HepG2 (cell line): ENCODE measurements around the gene SPRR3. TPM values are rescaled to one million over a fixed set of nuclear protein-coding genes. Genes with fewer than 3 reads are reported as not detected.

Source experiments
- ATAC-seq: fragments of 200-7000 bp; cut with Tn5 transposase; 3 replicates; pipeline ENCODE4 v1.9.1; 2020; ENCODE audit warnings: mild to moderate bottlenecking, moderate library complexity
- BruUV-seq: library from RNA; stranded (reverse); fragments of 400-500 nt; replicated peaks from 2 replicates; lab custom pipeline; 2021; lab: Mats Ljungman, UMichigan
- CTCF ChIA-PET: fragments of 300-600 bp; formaldehyde crosslinking; extraction: SDS; loops from one replicate; lab custom pipeline; 2021; ENCODE audit warnings: low total read pairs, inconsistent platforms, low intra/inter-chr PET ratio; lab: Yijun Ruan, JAX
- POLR2A ChIA-PET: fragments of 350-600 bp; sonication (Branson Sonifier 250); formaldehyde crosslinking; loops from one replicate; lab custom pipeline; 2020; ENCODE audit warnings: antibody characterized with exemption, inconsistent platforms; lab: Yijun Ruan, JAX
- DNase-seq: peaks from one replicate; pipeline ENCODE4 v3.0.0-alpha.2; 2015; ENCODE audit warnings: low spot score
- FAIRE-seq: peaks from 3 replicates; lab custom pipeline; 2011; peaks lifted over from hg19 to GRCh38; lab: Jason Lieb, UNC
- H2AFZ ChIP-seq: one replicate; pipeline ENCODE4 v1.6.1; 2011; ENCODE audit warnings: low read length, inconsistent platforms
- H3K27ac ChIP-seq: fragments of 300-600 bp; 3 replicates; pipeline ENCODE4 v1.8.0; 2011; ENCODE audit warnings: mixed run types, mild to moderate bottlenecking, mixed read lengths, low read length, inconsistent platforms; ENCODE audit not compliant: insufficient read depth; ENCODE audit errors: extremely low read length
- H3K27me3 ChIP-seq, 2 experiments: fragments of 200-600 bp in 1 of 2; 2 replicates in 1 of 2; 3 replicates in 1 of 2; pipeline versions ENCODE4 v1.6.0 to v1.8.0; 2011; ENCODE audit warnings: low read length in 2 of 2, mild to moderate bottlenecking in 2 of 2, moderate library complexity in 2 of 2, inconsistent platforms in 1 of 2; ENCODE audit not compliant: insufficient read depth in 2 of 2, control insufficient read depth in 1 of 2
- H3K36me3 ChIP-seq, 2 experiments: fragments of 200-600 bp in 1 of 2; replicated peaks in 1 of 2; 2 replicates in 1 of 2; 3 replicates in 1 of 2; pipeline versions ENCODE4 v1.5.1 to v1.8.0; 2011; ENCODE audit warnings: low read length in 2 of 2, inconsistent platforms in 1 of 2; ENCODE audit not compliant: insufficient read depth in 2 of 2, control insufficient read depth in 1 of 2
- H3K4me1 ChIP-seq: 2 replicates; pipeline ENCODE4 v1.5.1; 2012; ENCODE audit warnings: low read length, inconsistent platforms; ENCODE audit not compliant: insufficient read depth
- H3K4me2 ChIP-seq: 2 replicates; pipeline ENCODE4 v1.6.0; 2011; ENCODE audit warnings: low read depth, low read length, inconsistent platforms
- H3K4me3 ChIP-seq, 3 experiments: fragments of 200-600 bp in 1 of 3; sonication (generic), shearing (Covaris generic) in 1 of 3; replicated peaks in 1 of 3; 2 replicates each; pipeline ENCODE4 v1.5.1; 2011 to 2016; ENCODE audit warnings: low read length in 3 of 3, inconsistent platforms in 2 of 3, low read depth in 2 of 3, mild to moderate bottlenecking in 2 of 3, control low read depth in 1 of 3, mixed read lengths in 1 of 3; ENCODE audit not compliant: insufficient read depth in 1 of 3
- H3K79me2 ChIP-seq: one replicate; pipeline ENCODE4 v1.6.1; 2011; ENCODE audit warnings: low read length, inconsistent platforms; ENCODE audit not compliant: insufficient read depth
- H3K9ac ChIP-seq: 2 replicates; pipeline ENCODE4 v1.6.0; 2011; ENCODE audit warnings: mild to moderate bottlenecking, low read depth, low read length, inconsistent platforms; ENCODE audit not compliant: insufficient read depth
- H3K9me3 ChIP-seq: 2 replicates; pipeline ENCODE4 v1.5.1; 2012; ENCODE audit warnings: mild to moderate bottlenecking, low read length
- H4K20me1 ChIP-seq: 2 replicates; pipeline ENCODE4 v1.6.0; 2011; ENCODE audit warnings: inconsistent platforms, mild to moderate bottlenecking, low read length, moderate library complexity; ENCODE audit not compliant: insufficient read depth
- ARNT2 ChIP-seq: sonication (generic); formaldehyde crosslinking; IDR thresholded peaks from 2 replicates; pipeline ENCODE4 v1.8.0; 2022; ENCODE audit warnings: mild to moderate bottlenecking, low read depth, missing genetic modification reagents, moderate library complexity
- CREM ChIP-seq, 2 experiments: sonication (generic) in 1 of 2; formaldehyde crosslinking in 1 of 2; IDR thresholded peaks; 2 replicates each; pipeline versions ENCODE4 v1.4.0 to v1.6.1; 2016 to 2020; ENCODE audit warnings: antibody characterized with exemption in 1 of 2, mild to moderate bottlenecking in 1 of 2, missing genetic modification reagents in 1 of 2
- FOSL2 ChIP-seq: sonication (generic); formaldehyde crosslinking; IDR thresholded peaks from 2 replicates; pipeline ENCODE4 v1.4.0; 2020; ENCODE audit warnings: missing genetic modification reagents
- HMG20B ChIP-seq: conservative IDR thresholded peaks from 2 replicates; pipeline ENCODE4 v1.6.1; 2016; ENCODE audit warnings: missing genetic modification reagents, missing compliant biosample characterization
- IKZF1 ChIP-seq: fragments of 450-650 bp; IDR thresholded peaks from 2 replicates; pipeline ENCODE4 v1.7.1; 2016
- POLR2A ChIP-seq, 2 experiments: IDR thresholded peaks; 2 replicates each; pipeline ENCODE4 v1.6.1; 2011; ENCODE audit warnings: low read depth in 2 of 2, low read length in 2 of 2, mild to moderate bottlenecking in 1 of 2, moderate library complexity in 1 of 2; ENCODE audit not compliant: insufficient read depth in 1 of 2
- RELA ChIP-seq: sonication (generic); formaldehyde crosslinking; IDR thresholded peaks from 2 replicates; pipeline ENCODE4 v1.4.0; 2020; ENCODE audit warnings: missing genetic modification reagents
- SIN3B ChIP-seq: fragments of 150-350 bp; IDR thresholded peaks from 2 replicates; pipeline ENCODE4 v1.6.1; 2014; ENCODE audit warnings: low read length
- SMAD9 ChIP-seq: sonication (generic); formaldehyde crosslinking; IDR thresholded peaks from 2 replicates; pipeline ENCODE4 v1.5.1; 2020; ENCODE audit warnings: mild to moderate bottlenecking, missing genetic modification reagents
- TAF1 ChIP-seq: sonication (generic); formaldehyde crosslinking; IDR thresholded peaks from 2 replicates; pipeline ENCODE4 v1.4.0; 2020; ENCODE audit warnings: missing genetic modification reagents
- ZBTB37 ChIP-seq: sonication (generic); formaldehyde crosslinking; IDR thresholded peaks from 2 replicates; pipeline ENCODE4 v1.4.0; 2020; ENCODE audit warnings: mild to moderate bottlenecking, missing genetic modification reagents
- ZMYM2 ChIP-seq: sonication (generic); formaldehyde crosslinking; IDR thresholded peaks from 2 replicates; pipeline ENCODE4 v1.8.0; 2022; ENCODE audit warnings: mild to moderate bottlenecking, missing genetic modification reagents
- ZNF326 ChIP-seq: sonication (generic); formaldehyde crosslinking; IDR thresholded peaks from 2 replicates; pipeline ENCODE4 v1.4.0; 2020; ENCODE audit warnings: missing genetic modification reagents, borderline replicate concordance
- ZNF367 ChIP-seq: sonication (generic); formaldehyde crosslinking; IDR thresholded peaks from 2 replicates; pipeline ENCODE4 v1.4.0; 2020; ENCODE audit warnings: missing genetic modification reagents, borderline replicate concordance
- ZNF468 ChIP-seq: sonication (generic); formaldehyde crosslinking; IDR thresholded peaks from 2 replicates; pipeline ENCODE4 v1.8.0; 2022; ENCODE audit warnings: mild to moderate bottlenecking, moderate library complexity, missing genetic modification reagents
- ZNF512 ChIP-seq: sonication (generic); formaldehyde crosslinking; IDR thresholded peaks from 2 replicates; pipeline ENCODE4 v1.4.0; 2020; ENCODE audit warnings: mild to moderate bottlenecking, missing genetic modification reagents
- in situ Hi-C: cut with HindIII; loops from 2 replicates; pipeline ENCODE4 v1.10.0; 2017; ENCODE audit warnings: low pct_unique_long_range_greater_than_20kb; ENCODE audit not compliant: extremely low pct_ligation_motif_present
- intact Hi-C: fragments of 100-400 bp; cut with micrococcal nuclease; formaldehyde crosslinking; loops from one replicate; pipeline ENCODE4 v1.10.0; 2022; ENCODE audit not compliant: unreplicated experiment
- polyA plus RNA-seq, 8 experiments: library from polyadenylated mRNA; depleted of rRNA in 3 of 8; stranded (reverse) in 7 of 8; unstranded in 1 of 8; fragments of >200 nt; fragmentation: Illumina TruSeq in 4 of 8; extraction: Trizol in 4 of 8; gene quantifications; 2 replicates each; pipeline versions ENCODE4 v1.2.1 to v1.2.3, GENCODE V29; 2011 to 2016; ENCODE audit warnings: low read depth in 4 of 8, missing spikeins in 1 of 8, mixed read lengths in 1 of 8; ENCODE audit not compliant: insufficient read depth in 1 of 8
- total RNA-seq, 5 experiments: library from RNA; depleted of rRNA; stranded (reverse); fragments of >200 nt; fragmentation: Illumina TruSeq; extraction: Trizol; gene quantifications; 2 replicates each; pipeline ENCODE4 v1.2.3, GENCODE V29; 2016; ENCODE audit warnings: low read depth in 1 of 5
- TF ChIP-seq, protein P1 (sequence below): sonication (generic); formaldehyde crosslinking; IDR thresholded peaks from 2 replicates; pipeline ENCODE4 v1.5.0; 2020; ENCODE audit warnings: mild to moderate bottlenecking, missing genetic modification reagents, borderline replicate concordance
- TF ChIP-seq, protein P2 (sequence below): sonication (generic); formaldehyde crosslinking; IDR thresholded peaks from 2 replicates; pipeline ENCODE4 v1.5.0; 2020; ENCODE audit warnings: missing genetic modification reagents

The SPRR3 gene
- total and polyA plus RNA-seq, 2 of the 13 experiments (the other 11 are each of a cell fraction or from before 2014, with no cell fraction given) = not detected

- no peak overlapping the region for H2AFZ ChIP-seq
- no peaks in the 10 kb centered on the region for H4K20me1 ChIP-seq
- intact Hi-C loops = no loop called here
- CTCF ChIA-PET = no interaction called here
- in situ Hi-C loops = no loop called here
- no peaks in the 10 kb centered on the region for H3K9me3 ChIP-seq
- H3K4me1 ChIP-seq = no peaks in the 10 kb centered on the region
- POLR2A ChIA-PET = no interaction called here
- TF ChIP-seq TAF1 (no peak), ZBTB37 (no peak), POLR2A (IDR thresholded peaks at IDR 0.05; ENCODE audit: insufficient read depth in 1 of 2, low read depth in 2 of 2, low read length in 2 of 2) (no peak), ZNF468 (CRISPR knock-in tag) (no peak), ZNF512 (no peak), SMAD9 (CRISPR knock-in tag) (no peak), HMG20B (CRISPR knock-in tag) (no peak), RELA (CRISPR knock-in tag) (no peak), CREM (IDR thresholded peaks at IDR 0.05) (no peak), CREM (CRISPR knock-in tag; IDR thresholded peaks at IDR 0.05) (no peak), SIN3B (no peak), ZNF367 (no peak), ARNT2 (CRISPR knock-in tag) (no peak), ZMYM2 (CRISPR knock-in tag) (no peak), ZNF326 (CRISPR knock-in tag) (no peak), IKZF1 (no peak), FOSL2 (CRISPR knock-in tag) (no peak)
- TF ChIP-seq, protein P1, sequence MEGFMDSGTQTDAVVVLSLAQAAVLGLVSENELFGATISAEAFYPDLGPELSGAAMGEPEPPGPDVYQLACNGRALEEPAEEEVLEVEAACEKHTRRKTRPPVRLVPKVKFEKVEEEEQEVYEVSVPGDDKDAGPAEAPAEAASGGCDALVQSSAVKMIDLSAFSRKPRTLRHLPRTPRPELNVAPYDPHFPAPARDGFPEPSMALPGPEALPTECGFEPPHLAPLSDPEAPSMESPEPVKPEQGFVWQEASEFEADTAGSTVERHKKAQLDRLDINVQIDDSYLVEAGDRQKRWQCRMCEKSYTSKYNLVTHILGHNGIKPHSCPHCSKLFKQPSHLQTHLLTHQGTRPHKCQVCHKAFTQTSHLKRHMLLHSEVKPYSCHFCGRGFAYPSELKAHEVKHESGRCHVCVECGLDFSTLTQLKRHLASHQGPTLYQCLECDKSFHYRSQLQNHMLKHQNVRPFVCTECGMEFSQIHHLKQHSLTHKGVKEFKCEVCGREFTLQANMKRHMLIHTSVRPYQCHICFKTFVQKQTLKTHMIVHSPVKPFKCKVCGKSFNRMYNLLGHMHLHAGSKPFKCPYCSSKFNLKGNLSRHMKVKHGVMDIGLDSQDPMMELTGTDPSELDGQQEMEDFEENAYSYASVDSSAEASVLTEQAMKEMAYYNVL = no peak
- TF ChIP-seq, protein P2, sequence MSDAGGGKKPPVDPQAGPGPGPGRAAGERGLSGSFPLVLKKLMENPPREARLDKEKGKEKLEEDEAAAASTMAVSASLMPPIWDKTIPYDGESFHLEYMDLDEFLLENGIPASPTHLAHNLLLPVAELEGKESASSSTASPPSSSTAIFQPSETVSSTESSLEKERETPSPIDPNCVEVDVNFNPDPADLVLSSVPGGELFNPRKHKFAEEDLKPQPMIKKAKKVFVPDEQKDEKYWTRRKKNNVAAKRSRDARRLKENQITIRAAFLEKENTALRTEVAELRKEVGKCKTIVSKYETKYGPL (CRISPR knock-in tag) = no peak
- no peak for DNase-seq
- H3K36me3 ChIP-seq = no peaks in the 10 kb centered on the region
- H3K27me3 ChIP-seq = no peaks in the 10 kb centered on the region
- no peak overlapping the region for H3K4me3 ChIP-seq
- BruUV-seq = no TSS peak
- no peak overlapping the region for H3K4me2 ChIP-seq
- ATAC-seq = no peak
- FAIRE-seq = no peak
- H3K79me2 ChIP-seq = no peaks in the 10 kb centered on the region
- H3K27ac ChIP-seq = no peak overlapping the region
- H3K9ac ChIP-seq = no peak overlapping the region
Observed at GRCh38 chr1:153032073-153032472, 30.5 kb downstream of the SPRR3 start.
